Measurements from ENCODE around the gene POLR2C.
"Not testable (repeated sequence)": the region's sequence is repeated elsewhere in the genome, so short reads cannot be mapped to it uniquely, and the experiment has no call there.

The POLR2C gene

DNA sequence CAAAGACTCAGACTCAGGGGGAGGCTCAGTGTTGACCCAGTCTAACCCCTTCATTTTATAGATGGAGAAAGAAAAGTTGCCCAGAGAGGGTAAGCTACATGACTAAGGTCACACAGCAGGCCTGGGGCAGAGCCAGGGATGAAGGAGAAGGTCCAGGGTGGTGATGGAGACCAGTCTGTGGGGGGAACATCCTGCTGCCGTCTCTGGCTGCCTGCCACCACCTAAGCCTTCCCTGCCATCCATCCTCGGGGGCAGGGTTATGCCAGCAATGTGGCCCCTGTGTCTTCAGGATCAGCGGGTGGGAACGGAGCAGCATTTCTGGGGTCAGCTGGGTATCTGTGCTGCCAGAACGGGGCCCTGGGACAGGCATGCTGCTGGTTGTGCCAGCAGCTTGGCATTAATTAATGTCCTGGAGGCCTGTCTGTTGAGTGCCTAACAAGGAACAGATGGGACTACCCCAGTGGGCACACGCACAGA, 18.3 kb downstream of the POLR2C start:
- DNase-seq, result no peak

DNA sequence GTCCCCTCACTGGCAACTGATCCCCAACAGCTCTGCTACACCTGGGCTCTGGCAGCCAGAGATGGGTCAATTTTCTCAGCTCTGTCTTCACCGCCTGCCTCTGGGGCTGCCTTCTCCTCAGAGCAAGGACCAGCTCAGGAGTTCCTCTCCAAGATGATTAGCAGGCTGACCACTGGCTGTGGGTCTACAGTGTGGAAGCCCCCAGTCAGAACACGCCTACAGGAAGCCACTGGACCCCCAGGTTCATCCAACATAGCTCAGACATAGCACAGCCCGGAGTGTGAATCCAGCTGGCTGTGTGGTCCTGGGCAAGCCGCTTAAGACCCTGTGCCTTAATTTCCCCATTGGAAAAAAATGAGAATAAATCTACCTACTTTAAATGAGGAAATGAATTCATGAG, 18.9 kb downstream of the POLR2C start:
- DNase-seq, result no peak

DNA sequence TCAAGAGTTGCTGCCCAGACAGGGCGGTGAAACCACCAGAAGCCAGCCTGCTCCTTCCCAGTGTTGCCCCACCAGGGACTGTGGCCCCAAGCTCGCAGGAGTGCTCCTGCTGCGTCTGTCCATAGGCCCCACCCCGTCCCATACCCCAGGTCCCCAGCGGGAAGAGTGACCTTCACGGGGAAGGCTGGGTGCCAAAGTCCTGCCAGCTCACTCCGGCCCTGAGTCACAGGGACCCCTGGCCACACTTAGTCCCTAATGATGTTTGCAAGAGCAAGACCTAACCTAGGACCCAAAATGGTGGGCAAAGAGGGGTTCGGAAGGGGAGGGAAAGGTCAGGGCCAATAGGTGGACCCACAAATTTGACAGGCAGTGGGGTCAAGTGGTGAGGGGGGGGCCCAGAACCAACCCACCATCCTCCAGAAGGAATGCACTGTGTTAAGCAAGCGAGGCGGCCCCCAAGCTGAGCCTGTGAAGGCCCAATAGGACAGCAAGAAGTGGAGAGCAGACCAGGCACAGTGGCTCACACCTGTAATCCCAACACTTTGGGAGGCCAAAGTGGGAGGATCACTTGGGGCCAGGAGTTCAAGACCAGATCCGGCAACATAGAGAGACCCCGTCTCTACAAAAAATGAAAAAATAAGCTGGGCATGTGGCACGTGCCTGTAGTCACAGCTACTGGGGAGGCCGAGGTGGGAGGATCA, 20.5 kb downstream of the POLR2C start:
- DNase-seq, result no peak

DNA sequence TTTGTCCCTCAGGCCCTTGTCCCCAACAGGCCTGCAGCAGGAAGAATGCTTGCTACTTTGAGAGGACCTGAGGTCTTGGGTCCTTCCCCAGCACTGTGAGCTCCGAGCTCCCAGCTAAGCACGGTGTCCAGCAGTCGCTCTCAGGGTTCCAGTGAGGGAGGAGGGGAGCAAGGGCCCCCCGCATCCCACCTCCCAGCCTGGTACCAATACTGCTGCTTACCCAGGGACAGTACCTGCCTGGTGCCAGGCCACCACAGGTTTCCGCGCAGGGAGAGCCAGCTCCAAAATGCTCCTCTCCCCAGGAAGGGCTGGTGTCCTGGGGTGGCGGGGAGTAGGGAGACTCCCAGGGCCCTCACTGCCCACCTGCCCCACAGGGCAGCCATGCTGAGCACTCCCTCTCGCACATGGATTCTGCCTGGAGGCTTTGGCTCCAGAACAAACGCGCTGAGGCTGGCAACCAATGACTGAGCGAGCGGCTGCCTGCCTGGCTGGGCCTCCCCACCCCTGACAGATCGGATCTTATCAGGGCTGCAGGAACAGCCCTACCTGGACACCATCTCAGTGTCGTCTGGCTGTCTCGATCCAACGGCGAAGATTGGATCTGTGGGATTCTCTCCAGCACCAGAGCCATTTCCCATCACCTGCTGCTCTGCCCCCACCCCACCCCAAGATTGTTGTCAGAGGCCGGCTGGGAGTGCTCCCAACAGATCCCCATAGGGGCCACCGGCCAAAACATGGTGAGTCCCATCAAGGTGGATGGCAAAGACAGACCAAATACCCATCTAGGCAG, 21.4 kb downstream of the POLR2C start:
- DNase-seq, result no peak

DNA sequence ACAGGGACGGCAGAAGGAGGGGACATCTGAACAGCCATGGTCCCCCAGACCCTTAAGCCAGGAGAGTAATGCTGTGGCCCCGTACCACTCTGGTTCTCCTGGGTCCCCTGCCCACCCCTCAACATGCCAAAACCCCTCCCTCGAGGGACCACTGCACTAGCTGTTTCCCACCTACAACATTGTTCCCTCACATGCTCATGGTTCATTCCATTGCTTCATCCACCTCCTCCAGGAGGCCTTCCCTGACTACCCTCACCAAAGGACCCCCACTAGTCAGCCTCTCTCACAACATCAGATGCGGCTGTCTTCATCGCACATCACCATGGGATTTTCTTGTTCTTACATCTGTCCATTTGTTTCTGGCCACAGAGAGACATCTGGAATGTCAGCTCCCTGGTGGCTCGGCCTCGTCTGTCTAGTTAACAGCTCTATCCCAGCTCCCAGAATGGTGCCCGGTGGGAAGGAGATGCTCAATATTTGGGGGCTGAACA, 22.1 kb downstream of the POLR2C start:
- DNase-seq, result no peak

DNA sequence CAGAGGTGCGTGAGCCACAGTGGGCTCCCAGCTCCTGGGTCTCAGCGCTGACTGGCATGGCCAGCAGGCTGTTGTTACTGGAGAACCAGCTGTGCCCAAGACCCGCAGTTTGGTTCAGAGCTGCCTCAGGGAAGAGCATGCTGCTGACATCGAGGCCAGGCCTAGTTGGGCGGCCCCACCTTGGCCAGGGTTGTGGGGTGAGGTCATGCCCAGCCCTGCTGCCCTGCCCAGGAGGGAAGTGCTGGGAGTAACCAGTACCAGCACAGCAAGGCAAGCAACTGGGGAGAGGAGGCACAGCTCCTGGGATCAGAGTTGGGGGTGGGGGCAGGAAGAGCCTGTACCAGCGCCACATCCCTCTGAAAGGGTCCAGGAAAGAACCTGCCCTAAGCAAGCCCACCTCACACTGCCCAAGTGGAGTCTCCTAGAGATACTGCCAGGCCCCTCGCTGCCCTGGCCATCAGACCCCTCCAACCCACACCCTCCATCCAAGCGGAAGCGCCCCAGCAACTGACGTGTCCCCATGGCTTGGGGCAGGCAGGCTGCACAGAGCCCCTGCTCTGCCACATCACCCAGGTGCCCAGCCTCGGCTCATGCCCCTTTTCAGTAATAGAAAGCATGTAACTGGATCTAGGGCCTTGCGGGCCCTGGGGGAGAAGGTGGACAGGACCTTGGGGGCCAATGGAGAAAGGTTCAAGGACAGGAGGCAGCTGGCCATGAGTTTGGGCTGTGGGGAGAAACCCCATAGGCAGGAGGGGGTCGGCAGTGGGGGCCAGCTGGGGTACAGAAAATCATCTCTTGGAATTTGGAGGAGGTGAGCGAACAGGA, 22.8 kb downstream of the POLR2C start:
- DNase-seq, result no peak

DNA sequence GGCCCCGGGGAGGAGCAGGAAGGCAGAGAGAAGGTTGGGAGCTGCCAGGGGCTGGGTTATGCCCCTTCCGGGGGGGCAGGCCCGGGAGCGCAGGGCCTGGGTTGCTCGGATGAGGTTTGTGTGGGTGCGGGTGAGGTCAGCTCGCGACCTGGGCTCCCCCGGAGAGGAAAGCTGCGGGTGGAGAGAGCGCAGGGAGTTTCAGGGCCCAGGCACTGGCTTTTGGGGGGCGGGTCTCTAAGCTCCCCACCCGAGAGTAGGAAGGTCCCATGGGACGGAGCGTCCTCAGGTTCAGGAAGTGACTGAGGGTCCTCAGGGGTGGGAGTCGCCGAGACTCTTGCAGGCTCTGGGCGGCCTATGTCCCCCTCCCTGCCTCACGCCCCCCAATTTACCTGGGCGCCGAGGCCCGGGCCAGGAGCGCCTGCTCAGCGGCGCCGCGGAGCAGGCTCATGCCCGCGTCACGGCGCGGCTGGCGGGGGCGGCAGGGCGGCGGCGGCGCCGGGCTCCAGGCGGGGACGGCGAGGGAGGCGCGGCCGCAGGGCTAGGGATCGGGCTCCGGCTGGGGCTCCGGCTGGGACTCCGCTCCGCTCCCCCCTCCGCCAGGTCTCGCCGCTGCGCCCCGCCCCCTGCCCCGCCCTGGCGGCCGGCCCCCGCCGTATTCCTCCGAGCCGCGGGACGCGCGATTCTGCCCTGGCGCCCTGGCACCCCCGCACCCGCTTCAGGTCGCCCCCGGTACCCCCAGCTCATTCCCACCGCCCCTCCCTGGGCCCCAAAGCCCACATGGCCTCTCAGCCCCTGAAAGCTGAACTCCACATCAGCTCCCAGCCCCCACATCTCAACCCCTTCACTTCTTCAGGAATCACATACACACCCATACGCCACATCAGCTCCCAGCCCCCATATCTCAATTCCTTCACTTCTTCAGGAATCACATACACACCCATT, 23.7 kb downstream of the POLR2C start, which contains the start of gene DOK4:
DOK4 (minus strand) TSS at position 578 of the 942 bp plus-strand sequence. CDS start 6,986 bp downstream, outside the sequence.
- no peak for DNase-seq

DNA sequence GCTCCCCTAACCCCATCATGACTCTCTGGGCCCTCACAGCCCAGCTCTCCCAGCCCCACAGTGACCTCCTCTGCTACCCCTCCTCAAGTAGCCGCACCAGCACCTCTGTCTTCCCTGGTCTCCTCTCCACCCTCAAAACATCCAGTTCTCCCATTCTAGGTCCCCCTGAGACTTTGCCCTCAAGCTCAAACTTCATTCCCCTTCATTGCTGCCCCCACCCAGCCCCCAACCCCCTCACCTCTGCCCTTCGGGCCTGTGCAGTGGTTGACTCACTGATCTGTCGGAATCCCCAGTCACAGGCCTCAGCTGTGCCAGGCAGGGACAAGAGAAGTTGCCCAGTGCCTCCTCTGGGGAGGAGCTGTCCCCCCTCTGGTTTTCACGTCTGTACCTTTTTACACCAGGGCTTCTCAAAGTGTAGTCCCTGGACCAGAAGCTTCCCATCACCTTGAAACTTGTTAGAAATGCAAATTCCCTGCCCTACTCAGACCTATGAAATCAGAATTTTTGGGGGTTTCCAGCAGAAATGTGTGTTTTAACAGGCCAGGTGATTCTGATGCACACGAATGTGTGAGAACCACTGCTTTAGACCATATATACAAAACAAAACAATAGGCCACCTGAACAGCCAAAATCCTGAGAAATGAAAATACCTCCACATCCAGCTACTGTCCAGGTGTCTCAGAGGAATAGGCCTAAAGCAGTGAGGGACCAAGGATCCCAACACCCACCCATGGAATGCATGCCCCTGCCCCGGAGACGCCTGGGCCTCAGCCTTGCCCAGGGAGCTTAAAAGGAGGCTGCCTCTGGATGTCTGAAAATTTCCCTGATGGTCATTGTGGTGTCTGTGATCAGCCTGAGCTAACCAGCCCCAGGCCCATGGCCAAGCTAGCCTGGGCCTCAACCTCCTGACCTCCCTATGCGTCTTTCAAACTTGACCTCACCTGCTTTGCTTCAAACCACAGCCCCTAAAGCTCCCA, 24.7 kb downstream of the POLR2C start:
- DNase-seq, result no peak

DNA sequence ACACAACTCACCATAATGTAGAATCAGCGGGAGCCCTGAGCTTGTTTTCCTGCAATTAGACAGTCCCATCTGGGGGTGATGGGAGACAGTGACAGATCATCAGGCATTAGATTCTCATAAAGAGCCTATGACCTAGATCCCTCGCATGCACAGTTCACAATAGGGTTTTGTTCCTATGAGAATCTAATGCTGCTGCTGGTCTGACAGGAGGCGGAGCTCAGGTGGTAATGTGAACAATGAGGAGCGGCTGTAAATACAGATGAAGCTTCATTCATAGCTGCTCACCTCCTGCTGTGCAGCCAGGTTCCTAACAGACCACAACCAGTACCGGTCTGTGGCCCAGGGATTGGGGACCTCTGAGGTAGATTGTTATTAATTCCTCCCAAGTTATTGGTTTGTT, 26.8 kb downstream of the POLR2C start:
- DNase-seq, result no peak

DNA sequence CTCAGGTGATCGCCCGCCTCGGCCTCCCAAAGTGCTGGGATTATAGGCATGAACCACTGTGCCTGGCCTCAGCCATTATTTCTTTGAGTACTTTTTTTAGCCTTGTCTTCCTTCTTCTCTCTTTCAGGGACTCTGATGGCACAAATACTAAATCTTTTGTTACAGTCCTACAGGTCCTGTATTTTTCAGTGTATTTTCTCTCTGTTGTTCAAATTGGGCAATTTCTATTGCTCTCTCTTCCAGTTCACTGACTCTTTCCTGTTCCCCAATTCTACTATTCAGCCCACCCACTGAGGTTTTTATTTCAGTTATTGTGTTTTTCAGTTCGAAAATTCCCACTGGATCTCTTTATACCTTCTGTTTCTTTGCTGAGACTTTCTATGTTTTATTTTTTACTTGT, 31.3 kb downstream of the POLR2C start:
- no peak for DNase-seq

DNA sequence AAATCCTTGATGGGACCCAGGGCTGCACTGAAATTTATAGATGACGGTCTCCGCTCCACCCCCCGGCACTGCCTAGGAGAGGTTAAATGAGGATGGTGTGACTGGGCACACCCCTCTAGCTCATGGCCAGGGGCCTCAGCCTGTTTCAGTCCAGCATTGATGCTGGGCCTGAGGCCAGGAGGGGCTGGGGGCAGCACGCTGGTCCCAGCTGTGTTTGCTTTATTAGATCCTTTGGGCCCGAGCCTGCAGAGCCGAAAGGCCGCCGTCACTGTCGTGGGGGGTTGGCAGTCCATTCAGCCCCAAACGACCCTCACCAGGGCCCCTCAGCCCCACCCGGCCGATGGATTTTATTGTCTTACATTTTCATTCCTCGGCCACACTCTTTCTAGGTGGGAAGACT, 34.6 kb downstream of the POLR2C start:
- DNase-seq, result no peak

DNA sequence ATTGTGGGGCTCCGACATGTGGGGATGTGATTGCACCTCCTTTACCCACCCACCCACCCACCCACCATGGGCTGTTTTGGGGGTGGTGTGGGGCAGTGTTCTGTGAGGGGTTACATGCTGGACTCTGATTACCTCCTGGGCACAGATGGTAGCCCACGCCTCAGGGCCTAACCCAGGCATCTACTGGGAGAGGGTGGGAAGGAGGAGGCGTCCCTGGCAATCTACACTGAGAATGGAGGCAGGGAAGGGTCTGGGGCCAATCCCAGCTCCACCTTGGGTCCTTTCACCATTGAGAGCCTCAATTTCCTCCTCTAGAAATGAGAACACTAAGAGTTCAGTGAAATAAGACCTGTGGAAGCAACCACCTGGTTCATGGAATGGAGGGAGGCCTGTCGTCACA, 35.6 kb downstream of the POLR2C start:
- no peak for DNase-seq

DNA sequence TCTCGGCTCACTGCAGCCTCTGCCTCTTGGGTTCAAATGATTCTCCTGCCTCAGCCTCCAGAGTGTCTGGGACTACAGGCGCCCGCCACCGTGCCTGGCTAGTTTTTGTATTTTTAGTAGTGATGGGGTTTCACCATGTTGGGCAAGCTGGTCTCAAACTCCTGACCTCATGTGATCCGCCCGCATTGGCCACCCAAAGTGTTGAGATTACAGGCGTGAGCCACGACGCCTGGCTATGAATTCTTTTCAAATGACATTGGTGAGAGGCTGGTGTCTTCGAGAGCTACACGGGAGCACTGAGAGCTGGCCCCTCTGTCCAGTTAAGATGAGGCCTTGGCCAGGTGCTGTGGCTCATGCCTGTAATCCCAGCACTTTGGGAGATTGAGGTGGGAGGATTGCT, 37.5 kb downstream of the POLR2C start:
- DNase-seq, result not testable (repeated sequence)

DNA sequence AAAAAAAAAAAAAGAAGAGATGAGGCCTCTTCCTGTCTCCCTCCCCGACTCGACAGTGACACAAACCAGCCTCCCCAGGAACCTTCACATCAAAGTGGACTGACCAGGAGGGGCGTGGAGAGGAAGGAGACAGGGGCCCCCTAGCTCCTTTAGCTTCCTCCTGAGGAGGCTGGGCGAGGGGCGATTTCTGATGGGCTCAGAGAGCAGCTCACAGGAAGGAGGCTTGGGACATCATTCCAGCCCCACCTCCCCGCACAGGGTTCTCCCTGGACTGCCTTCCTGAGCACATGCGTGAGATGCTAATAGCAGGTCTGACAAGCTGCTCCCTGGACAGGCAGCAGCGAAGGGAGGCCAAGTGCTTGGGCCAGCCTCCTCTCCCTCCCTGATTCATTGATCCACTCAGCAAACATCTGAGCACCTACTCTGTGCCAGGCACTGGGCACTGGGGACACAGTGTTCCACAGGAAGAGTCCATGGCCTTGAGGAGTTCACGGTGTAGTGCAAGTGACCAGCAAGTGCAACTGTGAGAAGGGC, 38.2 kb downstream of the POLR2C start:
- DNase-seq, result no peak

DNA sequence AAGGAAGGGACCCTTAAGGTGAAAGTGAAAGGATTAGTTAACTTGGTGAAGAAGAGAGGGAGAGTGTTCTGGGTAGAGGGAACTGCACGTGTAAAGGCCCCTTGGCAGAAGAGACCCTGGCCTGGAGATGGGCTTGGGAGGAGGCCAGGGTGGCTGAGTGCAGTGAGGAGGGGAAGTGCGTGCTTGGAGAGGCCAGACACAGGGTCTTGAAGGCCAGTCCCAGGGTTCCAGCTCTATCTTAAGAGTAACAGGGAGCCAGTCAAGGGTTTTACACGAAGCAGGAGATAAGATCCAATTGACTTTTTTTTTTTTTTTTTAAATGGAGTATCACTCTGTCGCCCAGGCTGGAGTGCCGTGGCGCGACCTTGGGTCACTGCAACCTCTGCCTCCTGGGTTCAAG, 39.0 kb downstream of the POLR2C start:
- no peak for DNase-seq

DNA sequence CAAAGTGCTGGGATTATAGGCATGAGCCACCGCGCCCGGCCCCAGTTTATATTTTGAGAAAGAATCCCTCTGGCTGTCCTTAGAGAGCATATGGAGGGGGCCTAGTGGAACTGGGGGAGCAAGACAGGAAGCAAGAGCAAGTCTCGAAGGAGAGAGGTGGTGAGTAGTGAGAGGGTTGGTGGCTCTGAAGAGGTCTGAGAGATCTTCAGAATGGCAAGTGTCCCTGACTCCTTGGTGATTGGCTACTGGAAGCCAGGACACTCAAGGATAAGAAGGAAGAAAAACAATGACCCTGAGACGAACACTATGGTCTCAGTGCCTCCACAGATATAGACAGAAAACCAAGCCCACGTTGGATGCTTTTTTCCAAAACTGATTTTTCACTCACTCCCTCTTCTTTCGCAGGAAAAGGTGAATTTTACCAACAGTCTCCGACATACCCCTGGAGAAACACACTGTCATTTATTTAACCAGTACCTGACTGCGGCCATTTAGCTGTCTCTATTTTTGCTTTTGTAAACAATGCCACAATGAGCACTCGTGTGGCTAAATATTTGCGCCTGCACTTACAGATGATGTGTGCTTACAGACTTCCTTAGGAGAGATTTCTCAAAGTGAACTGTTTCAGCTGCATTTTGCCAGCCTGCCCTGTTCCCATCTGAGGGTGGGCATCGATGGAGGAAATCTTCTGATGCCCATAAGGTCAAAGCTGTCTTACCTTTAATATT, 39.7 kb downstream of the POLR2C start:
- no peak for DNase-seq

DNA sequence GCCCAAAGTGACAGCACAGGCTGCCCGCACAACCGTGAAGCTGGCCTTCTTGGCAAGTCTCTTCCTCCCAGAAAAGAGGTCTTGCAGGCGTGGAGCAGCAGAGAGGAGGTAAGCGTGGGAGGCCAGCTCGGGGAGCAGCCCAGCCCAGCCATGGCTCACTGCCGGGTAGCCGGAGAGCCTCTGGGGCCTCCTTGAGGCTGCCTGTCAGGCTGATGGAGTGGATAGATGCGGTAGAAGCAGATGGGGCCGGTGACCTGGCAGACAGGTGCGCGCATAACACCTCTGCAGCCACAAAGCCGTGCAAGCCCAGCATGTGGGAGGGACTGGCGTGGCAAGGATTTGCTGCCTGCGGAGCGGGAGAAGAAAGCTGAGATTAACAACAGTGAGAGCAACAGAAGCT, 40.9 kb downstream of the POLR2C start:
- DNase-seq, result peak; percentile 23

DNA sequence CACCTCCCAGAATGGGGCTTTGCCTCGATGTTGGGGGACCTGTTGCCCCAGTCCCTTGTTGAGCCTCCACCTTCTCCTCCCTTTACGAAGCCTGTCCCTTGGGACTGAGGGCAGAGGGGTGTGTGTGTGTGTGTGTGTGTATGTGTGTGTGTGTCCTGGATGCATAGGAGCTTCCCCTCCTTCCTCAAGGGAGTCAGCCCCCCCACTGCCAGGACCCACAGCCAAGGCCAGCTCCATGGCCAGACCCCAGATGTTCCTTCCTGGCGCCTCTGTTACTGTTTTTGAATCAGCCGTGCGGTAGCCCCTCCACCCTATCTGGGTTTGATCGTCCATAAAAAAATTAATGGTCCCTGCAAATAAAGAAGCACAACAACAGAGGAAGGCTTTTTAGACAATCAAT, 41.5 kb downstream of the POLR2C start:
- DNase-seq, result no peak

DNA sequence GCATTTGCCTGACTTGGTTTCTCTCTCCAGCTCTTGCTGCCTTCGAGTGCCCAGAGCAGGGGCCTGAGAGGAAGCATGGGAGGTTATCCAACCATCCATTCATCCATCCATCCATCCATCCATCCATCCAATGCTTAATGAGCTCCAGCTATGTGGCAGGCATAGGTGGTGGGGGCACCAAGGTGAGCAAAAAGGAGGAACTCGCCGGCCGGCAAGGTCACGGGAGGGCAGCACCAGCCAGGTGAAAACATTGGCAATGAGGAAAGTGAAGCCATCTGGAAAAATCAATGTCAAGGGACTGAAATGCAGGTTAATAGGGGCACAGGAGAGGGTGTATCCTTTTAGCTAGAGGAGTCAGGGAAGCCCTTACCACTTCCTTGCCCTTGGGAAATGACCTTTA, 42.0 kb downstream of the POLR2C start:
- DNase-seq, result no peak

DNA sequence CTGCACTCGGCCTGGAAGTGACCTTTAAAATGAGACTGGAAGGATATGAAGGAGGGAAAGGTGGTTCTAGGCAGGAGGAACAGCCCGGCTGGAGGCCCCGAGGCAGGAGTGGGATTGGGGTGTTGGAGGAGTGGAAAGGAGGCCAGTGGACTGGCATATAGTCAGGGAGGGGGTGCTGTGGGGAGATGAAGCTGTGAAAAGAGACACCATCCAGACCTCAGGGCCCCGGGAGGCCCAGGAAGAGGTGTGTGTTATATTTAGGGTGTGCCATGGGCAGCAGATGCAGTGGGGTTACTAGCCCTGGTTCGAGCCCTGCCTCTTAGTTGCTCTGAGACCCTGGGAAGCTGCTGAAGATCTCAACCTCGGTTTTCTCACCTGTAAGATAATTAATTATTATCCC, 42.7 kb downstream of the POLR2C start:
- DNase-seq, result no peak
